Lower leg skin (tissue), 3 donors: ENCODE data around the gene CYP26C1.

ENCODE experiments used
- POLR2A ChIP-seq, 2 donors: fragments of 450-650 bp; IDR thresholded peaks; one replicate each; pipeline ENCODE4 v1.6.1; 2016 to 2017; ENCODE audit warnings: antibody characterized with exemption in 2 of 2, mild to moderate bottlenecking in 1 of 2, moderate library complexity in 1 of 2
- TF ChIP-seq, protein P1 (sequence below), 3 donors: fragments of 450-650 bp; IDR thresholded peaks; one replicate each; pipeline ENCODE4 v1.5.1; 2016; ENCODE audit warnings: antibody characterized with exemption in 3 of 3, mild to moderate bottlenecking in 3 of 3, moderate library complexity in 2 of 3

DNA sequence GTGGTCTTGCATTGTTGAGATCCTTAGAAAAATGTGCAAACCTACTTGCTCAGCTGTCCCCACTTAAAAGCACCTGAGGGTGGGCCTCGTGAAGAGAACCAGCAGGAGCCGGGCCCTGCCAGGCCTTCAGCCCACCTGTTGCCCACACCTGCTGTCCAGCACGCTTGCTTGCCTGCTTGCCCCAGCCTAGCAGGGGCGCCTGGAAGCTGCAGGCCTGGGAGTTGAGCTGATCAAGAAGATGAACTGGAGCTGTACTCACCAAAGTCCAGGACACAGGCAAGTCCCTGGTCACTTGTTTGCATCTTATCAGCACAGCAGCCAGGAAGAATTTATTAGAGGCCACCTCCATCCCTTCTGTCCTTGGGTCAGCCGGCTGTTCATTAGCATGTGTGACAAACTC, 36.3 kb downstream of the CYP26C1 start:
- TF ChIP-seq, protein P1, sequence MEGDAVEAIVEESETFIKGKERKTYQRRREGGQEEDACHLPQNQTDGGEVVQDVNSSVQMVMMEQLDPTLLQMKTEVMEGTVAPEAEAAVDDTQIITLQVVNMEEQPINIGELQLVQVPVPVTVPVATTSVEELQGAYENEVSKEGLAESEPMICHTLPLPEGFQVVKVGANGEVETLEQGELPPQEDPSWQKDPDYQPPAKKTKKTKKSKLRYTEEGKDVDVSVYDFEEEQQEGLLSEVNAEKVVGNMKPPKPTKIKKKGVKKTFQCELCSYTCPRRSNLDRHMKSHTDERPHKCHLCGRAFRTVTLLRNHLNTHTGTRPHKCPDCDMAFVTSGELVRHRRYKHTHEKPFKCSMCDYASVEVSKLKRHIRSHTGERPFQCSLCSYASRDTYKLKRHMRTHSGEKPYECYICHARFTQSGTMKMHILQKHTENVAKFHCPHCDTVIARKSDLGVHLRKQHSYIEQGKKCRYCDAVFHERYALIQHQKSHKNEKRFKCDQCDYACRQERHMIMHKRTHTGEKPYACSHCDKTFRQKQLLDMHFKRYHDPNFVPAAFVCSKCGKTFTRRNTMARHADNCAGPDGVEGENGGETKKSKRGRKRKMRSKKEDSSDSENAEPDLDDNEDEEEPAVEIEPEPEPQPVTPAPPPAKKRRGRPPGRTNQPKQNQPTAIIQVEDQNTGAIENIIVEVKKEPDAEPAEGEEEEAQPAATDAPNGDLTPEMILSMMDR (IDR thresholded peaks at IDR 0.05) = no peak
- no peak for TF ChIP-seq POLR2A (IDR thresholded peaks at IDR 0.05)
